Esophagus squamous epithelium (tissue), 5 donors: Measurements from ENCODE around the gene SLC18B1. TPM values are rescaled to one million over a fixed set of nuclear protein-coding genes. Genes with fewer than 3 reads are reported as not detected.
A peak's percentile ranks its signal among the peaks of the same experiment; 100 is the strongest.

Experiments
- DNase-seq: peaks from one replicate; lab custom pipeline; 2025; lab: John Stamatoyannopoulos, UW
- H3K27ac ChIP-seq, 4 donors: fragments of 200-600 bp; sonication (generic); one replicate each; pipeline ENCODE4 v1.5.1; 2016 to 2019; ENCODE audit warnings: mild to moderate bottlenecking in 1 of 4
- H3K27me3 ChIP-seq, 4 donors: fragments of 200-600 bp; sonication (generic); 1 replicate in 3 of 4; 2 replicates in 1 of 4; pipeline versions ENCODE4 v1.5.1 to v1.6.0; 2017 to 2021; ENCODE audit warnings: antibody characterized with exemption in 1 of 4
- H3K36me3 ChIP-seq, 3 donors: fragments of 200-600 bp; sonication (generic); one replicate each; pipeline ENCODE4 v1.5.1; 2016 to 2019
- H3K4me1 ChIP-seq, 3 donors: fragments of 200-600 bp; sonication (generic); one replicate each; pipeline ENCODE4 v1.5.1; 2017 to 2019
- H3K4me3 ChIP-seq, 4 donors: fragments of 200-600 bp; sonication (generic); 1 replicate in 3 of 4; 2 replicates in 1 of 4; pipeline ENCODE4 v1.5.1; 2016 to 2019; ENCODE audit warnings: mild to moderate bottlenecking in 2 of 4, moderate library complexity in 1 of 4
- H3K9me3 ChIP-seq, 3 donors: fragments of 200-600 bp; sonication (generic); one replicate each; pipeline ENCODE4 v1.5.1; 2016 to 2019
- POLR2A ChIP-seq, 4 donors: fragments of 450-650 bp; IDR thresholded peaks; one replicate each; pipeline ENCODE4 v1.6.1; 2017; ENCODE audit warnings: antibody characterized with exemption in 4 of 4, mild to moderate bottlenecking in 4 of 4, moderate library complexity in 3 of 4
- WGBS, 2 donors: methylation state at CpG; one replicate each; pipeline ENCODE4 v1.1.5; 2018; 5-methylcytosine and 5-hydroxymethylcytosine counted together
- intact Hi-C: fragments of 100-400 bp; cut with DNase I; formaldehyde crosslinking; loops from one replicate; pipeline ENCODE4 v1.15.0; 2022
- total RNA-seq, 4 donors: library from RNA; depleted of rRNA; stranded (reverse); fragments of >200 nt; gene quantifications; one replicate each; pipeline ENCODE4 v1.1.0, GENCODE V29; 2016
- TF ChIP-seq, protein P1 (sequence below), 6 experiments: fragments of 450-650 bp in 4 of 6; fragments of 200-600 bp in 2 of 6; sonication (generic) in 2 of 6; IDR thresholded peaks; one replicate each; pipeline ENCODE4 v1.5.1; 2016 to 2019; ENCODE audit warnings: antibody characterized with exemption in 6 of 6, mild to moderate bottlenecking in 4 of 6, moderate library complexity in 4 of 6
- donor health status: DM: yes; HTN: yes; CAD: no.

Gene SLC18B1
- total RNA-seq, 4 donors from 2014 or later = 11.2 to 28.7 (median 16.8) TPM

DNA sequence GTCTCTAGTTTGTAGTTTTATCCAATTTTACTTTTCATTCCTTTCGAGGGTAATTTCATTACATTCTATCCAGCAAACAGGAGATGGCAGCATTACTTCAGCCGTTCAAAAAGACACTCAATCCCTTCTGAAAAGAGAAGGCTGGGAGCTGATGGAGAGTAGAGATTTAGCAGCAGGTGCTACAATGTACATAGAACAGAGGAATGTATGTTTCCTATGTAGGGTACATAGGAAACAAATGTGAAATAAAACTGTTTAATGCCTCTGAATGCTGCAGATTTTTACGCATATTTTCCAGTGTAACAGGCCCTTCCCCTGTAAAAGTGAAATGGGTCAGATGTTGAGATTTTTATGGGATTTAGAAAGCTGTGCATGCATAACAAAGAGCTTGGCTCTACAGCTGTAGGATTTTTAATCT is 31.9 kb upstream of the SLC18B1 start:
- 39 to 42% methylated on average over 3 of the region's 3 CpGs for WGBS, 2 donors
- TF ChIP-seq, protein P1, sequence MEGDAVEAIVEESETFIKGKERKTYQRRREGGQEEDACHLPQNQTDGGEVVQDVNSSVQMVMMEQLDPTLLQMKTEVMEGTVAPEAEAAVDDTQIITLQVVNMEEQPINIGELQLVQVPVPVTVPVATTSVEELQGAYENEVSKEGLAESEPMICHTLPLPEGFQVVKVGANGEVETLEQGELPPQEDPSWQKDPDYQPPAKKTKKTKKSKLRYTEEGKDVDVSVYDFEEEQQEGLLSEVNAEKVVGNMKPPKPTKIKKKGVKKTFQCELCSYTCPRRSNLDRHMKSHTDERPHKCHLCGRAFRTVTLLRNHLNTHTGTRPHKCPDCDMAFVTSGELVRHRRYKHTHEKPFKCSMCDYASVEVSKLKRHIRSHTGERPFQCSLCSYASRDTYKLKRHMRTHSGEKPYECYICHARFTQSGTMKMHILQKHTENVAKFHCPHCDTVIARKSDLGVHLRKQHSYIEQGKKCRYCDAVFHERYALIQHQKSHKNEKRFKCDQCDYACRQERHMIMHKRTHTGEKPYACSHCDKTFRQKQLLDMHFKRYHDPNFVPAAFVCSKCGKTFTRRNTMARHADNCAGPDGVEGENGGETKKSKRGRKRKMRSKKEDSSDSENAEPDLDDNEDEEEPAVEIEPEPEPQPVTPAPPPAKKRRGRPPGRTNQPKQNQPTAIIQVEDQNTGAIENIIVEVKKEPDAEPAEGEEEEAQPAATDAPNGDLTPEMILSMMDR (IDR thresholded peaks at IDR 0.05) = peak in 3 of 6 experiments; percentile 18 to 36 (median 27)
- no peak for TF ChIP-seq POLR2A (IDR thresholded peaks at IDR 0.05)
- no peak for DNase-seq

DNA sequence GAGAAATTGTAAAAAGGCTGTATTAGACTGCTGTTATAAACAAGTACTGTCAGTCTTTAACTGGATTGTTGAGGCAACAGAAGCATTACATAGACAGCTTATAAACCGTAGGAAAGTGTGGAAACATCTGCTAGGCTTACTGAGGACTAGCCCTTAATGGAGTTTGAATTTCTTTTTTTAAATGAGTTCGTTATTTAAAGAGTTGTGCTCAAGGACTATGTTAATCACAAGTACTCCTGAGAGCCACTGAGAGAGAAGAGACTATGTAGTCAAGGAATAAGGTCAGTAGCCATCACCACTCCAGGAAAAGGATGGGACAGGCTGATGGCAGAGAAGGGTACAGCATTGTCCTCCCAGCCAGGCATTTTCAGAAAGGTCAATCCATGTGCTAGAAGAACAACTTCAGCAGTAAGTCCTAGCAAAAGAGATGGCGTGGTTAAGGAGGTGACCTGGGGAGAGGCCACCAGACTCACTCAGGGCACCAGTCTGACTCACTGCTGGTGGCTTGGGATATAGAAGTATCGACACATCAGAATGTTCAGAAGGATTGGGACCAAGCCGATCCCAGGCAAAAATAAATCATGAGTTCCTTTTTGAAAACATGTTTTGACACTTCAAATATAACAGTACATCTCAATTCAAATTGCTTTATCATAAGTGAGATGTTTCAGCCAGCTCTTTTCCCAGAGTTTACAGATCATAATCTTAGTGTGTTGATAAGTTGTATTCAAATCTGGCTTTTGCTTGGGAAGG is 22.4 kb upstream of the SLC18B1 start:
- Histone ChIP-seq H3K36me3 (peaks cover 17 to 42% (median 27%) of the 10 kb centered on the region in 3 donors), H3K4me1 (peaks cover 10 to 57% (median 14%) of the 10 kb centered on the region in 3 donors)
- WGBS, 2 donors = 28 to 29% methylated on average over 5 of the region's 5 CpGs

More for the DNA sequence above, 31.9 kb upstream of the SLC18B1 start:
- no peaks in the 10 kb centered on the region for H3K36me3 ChIP-seq
- H3K27me3 ChIP-seq = no peaks in the 10 kb centered on the region
- H3K4me1 ChIP-seq = no peaks in the 10 kb centered on the region
- H3K9me3 ChIP-seq = no peaks in the 10 kb centered on the region
- H3K4me3 ChIP-seq = no peak overlapping the region
- H3K27ac ChIP-seq = no peak overlapping the region
- intact Hi-C loops = no loop called here

DNA sequence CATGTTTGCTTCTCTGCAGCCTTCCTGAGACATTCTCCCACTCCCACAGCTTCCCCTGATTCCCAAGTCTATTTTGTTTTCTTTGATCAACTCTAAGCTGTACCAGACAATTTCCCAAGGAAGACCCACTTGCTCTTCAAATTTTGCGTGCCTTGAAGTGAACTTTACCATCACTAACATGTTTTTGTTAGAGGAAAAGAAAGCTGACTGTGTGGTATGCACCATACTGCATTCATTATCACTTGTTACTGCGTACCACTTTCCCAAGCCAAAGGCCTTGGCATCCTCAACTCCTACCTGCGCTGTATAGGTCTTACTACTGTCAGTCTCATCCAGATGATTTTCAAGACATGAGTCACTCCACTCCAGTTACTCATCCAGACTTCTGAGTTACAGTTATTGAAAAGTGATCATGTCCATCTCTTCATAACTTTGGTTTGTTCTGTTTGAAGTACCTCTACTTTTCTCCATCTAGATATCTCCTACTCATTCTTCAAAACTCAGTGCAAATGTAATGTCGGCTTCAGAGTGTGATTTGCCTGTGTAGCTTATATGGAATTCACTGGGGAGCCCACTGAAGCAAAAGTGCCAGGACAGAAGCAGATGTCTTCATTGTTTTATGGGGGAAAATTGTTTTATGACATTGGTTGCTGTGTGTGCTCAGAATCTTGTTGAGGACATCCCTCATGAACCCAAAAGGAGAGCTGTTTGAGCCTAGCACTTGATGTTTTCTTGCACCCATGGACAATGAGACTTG is 21.1 kb upstream of the SLC18B1 start:
- TF ChIP-seq, protein P1 (IDR thresholded peaks at IDR 0.05) = no peak
- TF ChIP-seq POLR2A (IDR thresholded peaks at IDR 0.05) = no peak
- no peaks in the 10 kb centered on the region for H3K9me3 ChIP-seq
- H3K27me3 ChIP-seq = no peaks in the 10 kb centered on the region
- peaks cover 17 to 44% (median 28%) of the 10 kb centered on the region in 3 donors for H3K36me3 ChIP-seq
- 68 to 77% methylated on average over 4 of the region's 4 CpGs for WGBS, 2 donors
- H3K4me1 ChIP-seq = peaks cover 10 to 67% (median 16%) of the 10 kb centered on the region in 3 donors
- DNase-seq = no peak
- intact Hi-C loops = no loop called here
- no peak overlapping the region for H3K27ac ChIP-seq
- H3K4me3 ChIP-seq = no peak overlapping the region

More for the DNA sequence above, 22.4 kb upstream of the SLC18B1 start:
- Histone ChIP-seq H3K27ac (peak overlapping the region in 3 of 4 donors; percentile 20 to 71 (median 38)), H3K9me3 (no peaks in the 10 kb centered on the region), H3K4me3 (no peak overlapping the region), H3K27me3 (no peaks in the 10 kb centered on the region)
- no peak for DNase-seq
- intact Hi-C loops = no loop called here
- TF ChIP-seq POLR2A (IDR thresholded peaks at IDR 0.05) = no peak
- TF ChIP-seq, protein P1 (IDR thresholded peaks at IDR 0.05) = no peak

DNA sequence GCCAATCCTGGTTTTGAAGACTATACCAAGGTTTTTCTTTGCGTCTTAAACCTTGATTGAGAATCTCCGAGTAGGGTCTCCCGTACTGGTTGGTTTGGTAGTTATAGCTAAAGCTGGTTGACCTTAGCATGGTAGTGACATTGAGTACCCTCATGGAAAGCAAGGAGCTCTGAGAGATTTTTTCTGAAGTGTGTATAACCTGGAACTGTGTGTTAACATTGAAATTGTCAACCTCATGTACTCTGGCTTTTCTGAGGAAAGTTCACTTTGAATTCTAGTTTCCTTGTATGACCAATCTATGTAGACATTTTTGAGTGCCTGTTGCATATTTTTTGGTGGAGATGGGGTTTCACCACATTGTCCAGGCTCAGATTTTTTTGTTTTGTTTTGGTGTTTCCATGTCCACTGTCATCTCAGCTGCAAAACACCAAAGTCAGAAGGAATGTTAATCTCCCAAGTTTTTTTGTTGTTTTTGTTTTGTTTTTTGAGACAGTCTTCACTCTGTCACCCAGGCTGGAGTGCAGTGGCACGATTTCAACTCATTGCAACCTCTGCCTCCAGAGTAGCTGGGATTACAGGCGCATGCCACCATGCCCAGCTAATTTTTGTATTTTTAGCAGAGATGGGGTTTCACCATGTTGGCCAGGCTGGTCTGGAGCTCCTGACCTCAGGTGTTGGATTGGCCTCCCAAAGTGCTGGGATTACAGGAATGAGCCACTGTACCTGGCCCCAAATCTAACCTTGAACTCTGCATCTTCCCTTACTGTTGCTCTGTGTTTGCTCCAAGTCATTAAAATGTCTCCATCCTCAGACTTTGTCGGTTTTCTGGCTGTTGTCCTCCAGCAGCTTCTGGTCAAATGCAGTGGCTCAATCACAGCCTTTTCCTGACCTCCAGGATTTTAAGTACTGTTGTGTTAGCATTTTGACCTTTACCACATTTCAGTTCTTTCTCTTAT is 20.2 kb upstream of the SLC18B1 start:
- intact Hi-C loops = no loop called here
- no peak overlapping the region for H3K27ac ChIP-seq
- TF ChIP-seq, protein P1 (IDR thresholded peaks at IDR 0.05) = no peak
- TF ChIP-seq POLR2A (IDR thresholded peaks at IDR 0.05) = no peak

More for the DNA sequence above, 20.2 kb upstream of the SLC18B1 start:
- WGBS, 2 donors = 64 to 70% methylated on average over 6 of the region's 6 CpGs
- Histone ChIP-seq H3K4me3 (no peak overlapping the region), H3K4me1 (peaks cover 10 to 67% (median 16%) of the 10 kb centered on the region in 3 donors), H3K27me3 (no peaks in the 10 kb centered on the region), H3K9me3 (no peaks in the 10 kb centered on the region), H3K36me3 (peaks cover 17 to 44% (median 28%) of the 10 kb centered on the region in 3 donors)
- DNase-seq = no peak
